Measurements from ENCODE around the gene MBNL2. TPM values are rescaled to one million over a fixed set of nuclear protein-coding genes. Genes with fewer than 3 reads are reported as not detected.

MBNL2 gene
- total RNA-seq, 4 donors from 2014 or later: 50.7 to 115 (median 72.0) TPM

GRCh38 chr13:97385854-97386253 is 163.7 kb downstream of the MBNL2 start:
- no peaks in the 10 kb centered on the region for H3K36me3 ChIP-seq
- H3K27me3 ChIP-seq: no peaks in the 10 kb centered on the region
- no peak overlapping the region for H3K4me3 ChIP-seq
- intact Hi-C loops (cut with DNase I; ENCODE audit: low total_unique reads): no loop called here
- TF ChIP-seq CTCF (IDR thresholded peaks at IDR 0.05): no peak
- TF ChIP-seq POLR2A (IDR thresholded peaks at IDR 0.05): no peak
- no peak overlapping the region for H3K27ac ChIP-seq
- no peaks in the 10 kb centered on the region for H3K9me3 ChIP-seq
- no peaks in the 10 kb centered on the region for H3K4me1 ChIP-seq
- no peak for DNase-seq

- no peak for DNase-seq
- H3K9me3 ChIP-seq: no peaks in the 10 kb centered on the region
- no peak overlapping the region for H3K4me3 ChIP-seq
- H3K4me1 ChIP-seq: no peaks in the 10 kb centered on the region
- no peaks in the 10 kb centered on the region for H3K36me3 ChIP-seq
- intact Hi-C loops (cut with DNase I; ENCODE audit: low total_unique reads): no loop called here
- H3K27ac ChIP-seq: no peak overlapping the region
- H3K27me3 ChIP-seq: no peaks in the 10 kb centered on the region
- no peak for TF ChIP-seq POLR2A (IDR thresholded peaks at IDR 0.05)
- TF ChIP-seq CTCF (IDR thresholded peaks at IDR 0.05): no peak
Observed at GRCh38 chr13:97386801-97387484, 164.8 kb downstream of the MBNL2 start.

GRCh38 chr13:97387485-97387839 is 165.3 kb downstream of the MBNL2 start:
- no peak for TF ChIP-seq CTCF (IDR thresholded peaks at IDR 0.05)
- TF ChIP-seq POLR2A (IDR thresholded peaks at IDR 0.05): no peak
- H3K9me3 ChIP-seq: no peaks in the 10 kb centered on the region
- H3K4me3 ChIP-seq: no peak overlapping the region
- DNase-seq: no peak
- intact Hi-C loops (cut with DNase I; ENCODE audit: low total_unique reads): no loop called here
- H3K36me3 ChIP-seq: no peaks in the 10 kb centered on the region
- H3K4me1 ChIP-seq: no peaks in the 10 kb centered on the region
- no peak overlapping the region for H3K27ac ChIP-seq
- H3K27me3 ChIP-seq: no peaks in the 10 kb centered on the region

GRCh38 chr13:97387890-97388289 is 165.8 kb downstream of the MBNL2 start:
- intact Hi-C loops (cut with DNase I; ENCODE audit: low total_unique reads): no loop called here
- H3K36me3 ChIP-seq: no peaks in the 10 kb centered on the region
- no peak overlapping the region for H3K27ac ChIP-seq
- TF ChIP-seq CTCF (IDR thresholded peaks at IDR 0.05) (no peak), POLR2A (IDR thresholded peaks at IDR 0.05) (no peak)
- no peaks in the 10 kb centered on the region for H3K27me3 ChIP-seq
- no peak for DNase-seq
- H3K4me1 ChIP-seq: no peaks in the 10 kb centered on the region
- no peak overlapping the region for H3K4me3 ChIP-seq
- H3K9me3 ChIP-seq: no peaks in the 10 kb centered on the region

- TF ChIP-seq CTCF (IDR thresholded peaks at IDR 0.05) (no peak), POLR2A (IDR thresholded peaks at IDR 0.05) (no peak)
- intact Hi-C loops (cut with DNase I; ENCODE audit: low total_unique reads): no loop called here
- Histone ChIP-seq H3K4me1 (no peaks in the 10 kb centered on the region), H3K9me3 (no peaks in the 10 kb centered on the region), H3K27me3 (no peaks in the 10 kb centered on the region), H3K36me3 (no peaks in the 10 kb centered on the region), H3K27ac (no peak overlapping the region), H3K4me3 (no peak overlapping the region)
- DNase-seq: no peak
Observed at GRCh38 chr13:97388373-97388772, 166.2 kb downstream of the MBNL2 start.

All from uterus (tissue), 4 donors.